ENCODE results near the gene NUP98.

Gene NUP98

DNA sequence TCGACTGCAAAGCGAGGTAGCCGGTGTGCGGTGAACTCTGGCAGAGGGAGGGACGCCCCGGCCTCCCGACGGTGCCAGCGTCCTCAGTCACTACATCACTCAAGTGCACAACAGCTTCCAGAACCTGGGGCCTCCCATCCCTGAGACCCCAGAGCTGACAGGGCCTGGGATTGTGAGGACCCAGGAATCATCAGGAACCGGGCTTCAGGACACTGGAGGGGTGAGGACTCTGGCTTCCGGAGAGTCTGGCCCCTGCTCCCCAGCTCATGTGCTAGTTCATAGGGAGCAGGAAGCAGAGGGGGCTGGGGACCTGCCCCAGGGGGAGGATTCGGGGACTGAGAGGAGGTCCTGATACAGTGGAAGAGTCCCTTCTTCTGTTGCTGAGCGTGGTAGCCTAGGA, 160.2 kb downstream of the NUP98 start:
- H3K9me3 ChIP-seq (ENCODE audit: insufficient read depth, low read depth, low read length), result no peaks in the 10 kb centered on the region
- no peak overlapping the region for H3K27ac ChIP-seq (ENCODE audit: low read depth, low read length)
- H3K27me3 ChIP-seq (ENCODE audit: insufficient read depth, low read length), result peaks cover 5% of the 10 kb centered on the region; the same call in 1 of the 2 replicates
- WGBS, result 90% methylated on average over 13 of the region's 13 CpGs
- H3K36me3 ChIP-seq (ENCODE audit: insufficient read depth, low read length), result no peaks in the 10 kb centered on the region
- no peak overlapping the region for H3K4me3 ChIP-seq (ENCODE audit: low read length)
- no peaks in the 10 kb centered on the region for H3K4me1 ChIP-seq (ENCODE audit: insufficient read depth, low read length)
- no peak overlapping the region for H3K9ac ChIP-seq (ENCODE audit: low read depth, low read length)

DNA sequence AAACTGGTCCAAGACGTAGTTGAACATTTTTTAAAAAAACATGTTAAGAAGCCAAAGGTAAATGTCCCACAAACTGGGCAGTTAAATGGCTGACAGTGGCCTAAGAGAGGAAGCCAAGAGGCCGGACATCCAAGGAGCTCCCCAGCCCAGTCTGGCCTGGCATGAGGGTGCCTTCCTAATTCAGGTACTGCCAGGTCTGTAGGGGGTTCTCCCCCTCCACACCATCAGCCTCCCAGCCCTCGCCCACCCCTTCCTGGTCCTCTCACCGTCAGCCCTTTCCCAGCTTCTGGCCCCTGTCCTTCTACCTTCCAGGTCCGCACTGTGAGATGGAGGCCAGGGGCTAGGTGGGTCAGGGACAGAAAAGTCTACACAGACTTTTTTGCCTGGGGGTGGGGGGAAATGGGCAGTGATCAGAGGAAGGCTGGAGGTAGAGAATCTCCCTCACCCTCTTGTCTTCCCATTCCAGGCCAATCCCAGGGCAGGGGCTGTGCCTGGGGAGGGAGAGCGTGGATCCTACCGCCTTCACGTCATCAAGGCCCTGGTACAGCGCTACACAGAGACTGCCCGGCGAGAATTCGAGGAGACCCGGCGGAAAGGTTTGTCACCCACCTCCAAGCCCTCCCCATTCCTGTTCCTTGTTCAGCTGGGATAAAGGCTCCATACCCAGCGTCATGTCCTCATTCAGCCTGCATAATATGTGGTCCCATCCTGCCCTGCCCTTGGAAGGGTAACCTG, 161.5 kb downstream of the NUP98 start:
- no peak overlapping the region for H3K27ac ChIP-seq (ENCODE audit: low read depth, low read length)
- H3K36me3 ChIP-seq (ENCODE audit: insufficient read depth, low read length), result no peaks in the 10 kb centered on the region
- H3K4me3 ChIP-seq (ENCODE audit: low read length), result no peak overlapping the region
- no peaks in the 10 kb centered on the region for H3K9me3 ChIP-seq (ENCODE audit: insufficient read depth, low read depth, low read length)
- H3K4me1 ChIP-seq (ENCODE audit: insufficient read depth, low read length), result no peaks in the 10 kb centered on the region
- 93% methylated on average over 15 of the region's 15 CpGs for WGBS
- no peaks in the 10 kb centered on the region for H3K27me3 ChIP-seq (ENCODE audit: insufficient read depth, low read length)
- no peak overlapping the region for H3K9ac ChIP-seq (ENCODE audit: low read depth, low read length)

DNA sequence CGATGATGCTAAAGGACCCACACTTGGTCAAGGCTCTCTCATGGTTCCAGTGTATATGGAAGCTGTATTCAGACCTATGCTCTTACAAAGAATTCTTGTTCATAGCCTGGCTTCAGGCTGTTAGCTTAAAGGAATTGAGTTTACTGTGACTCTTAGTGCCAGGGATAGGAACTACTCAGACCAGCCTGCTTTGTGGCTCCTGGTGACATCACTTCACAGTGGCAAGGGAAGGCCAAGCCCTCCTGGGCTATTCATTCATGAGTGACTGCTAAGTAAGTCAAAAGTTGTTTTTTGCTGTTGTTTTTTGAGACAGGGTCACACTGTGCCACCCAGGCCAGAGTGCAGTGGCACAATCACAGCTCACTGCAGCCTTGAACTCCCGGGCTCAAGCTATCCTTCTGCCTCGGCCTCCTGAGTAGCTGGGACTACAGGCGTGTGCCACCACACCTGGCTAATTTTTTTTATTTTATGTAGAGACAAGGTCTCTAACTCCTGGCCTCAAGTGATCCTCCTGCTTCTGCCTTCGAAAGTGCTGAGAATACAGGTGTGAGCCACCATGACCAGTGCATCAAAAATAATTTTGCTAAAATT, 165.2 kb downstream of the NUP98 start:
- H3K4me1 ChIP-seq (ENCODE audit: insufficient read depth, low read length), result no peaks in the 10 kb centered on the region
- H3K9me3 ChIP-seq (ENCODE audit: insufficient read depth, low read depth, low read length), result no peaks in the 10 kb centered on the region
- H3K4me3 ChIP-seq (ENCODE audit: low read length), result no peak overlapping the region
- H3K36me3 ChIP-seq (ENCODE audit: insufficient read depth, low read length), result no peaks in the 10 kb centered on the region
- WGBS, result 97% methylated on average over 5 of the region's 5 CpGs
- no peak overlapping the region for H3K27ac ChIP-seq (ENCODE audit: low read depth, low read length)
- no peak overlapping the region for H3K9ac ChIP-seq (ENCODE audit: low read depth, low read length)
- H3K27me3 ChIP-seq (ENCODE audit: insufficient read depth, low read length), result no peaks in the 10 kb centered on the region

DNA sequence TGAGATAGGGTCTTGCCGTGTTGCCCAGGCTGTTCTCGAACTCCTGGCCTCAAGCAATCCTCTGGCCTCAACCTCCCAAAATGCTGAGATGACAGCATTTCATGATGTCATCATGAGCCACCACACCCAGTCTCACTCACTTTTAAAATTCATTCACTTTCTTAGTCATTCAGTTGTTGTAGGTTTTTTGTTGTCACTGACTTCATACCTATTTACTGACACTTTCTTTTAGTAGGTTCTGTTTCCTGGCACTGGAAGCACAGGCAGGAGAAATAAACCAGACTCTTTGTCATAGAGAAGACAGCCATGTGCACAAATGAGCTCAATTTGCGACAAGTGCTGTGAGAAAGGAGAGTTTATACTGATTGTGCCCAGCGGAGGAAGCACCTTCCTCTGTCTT, 166.0 kb downstream of the NUP98 start:
- Histone ChIP-seq H3K27ac (ENCODE audit: low read depth, low read length) (no peak overlapping the region), H3K9ac (ENCODE audit: low read depth, low read length) (no peak overlapping the region), H3K4me1 (ENCODE audit: insufficient read depth, low read length) (no peaks in the 10 kb centered on the region), H3K36me3 (ENCODE audit: insufficient read depth, low read length) (no peaks in the 10 kb centered on the region), H3K9me3 (ENCODE audit: insufficient read depth, low read depth, low read length) (no peaks in the 10 kb centered on the region), H3K27me3 (ENCODE audit: insufficient read depth, low read length) (no peaks in the 10 kb centered on the region), H3K4me3 (ENCODE audit: low read length) (no peak overlapping the region)
- WGBS, result 92% methylated on average over 4 of the region's 4 CpGs

DNA sequence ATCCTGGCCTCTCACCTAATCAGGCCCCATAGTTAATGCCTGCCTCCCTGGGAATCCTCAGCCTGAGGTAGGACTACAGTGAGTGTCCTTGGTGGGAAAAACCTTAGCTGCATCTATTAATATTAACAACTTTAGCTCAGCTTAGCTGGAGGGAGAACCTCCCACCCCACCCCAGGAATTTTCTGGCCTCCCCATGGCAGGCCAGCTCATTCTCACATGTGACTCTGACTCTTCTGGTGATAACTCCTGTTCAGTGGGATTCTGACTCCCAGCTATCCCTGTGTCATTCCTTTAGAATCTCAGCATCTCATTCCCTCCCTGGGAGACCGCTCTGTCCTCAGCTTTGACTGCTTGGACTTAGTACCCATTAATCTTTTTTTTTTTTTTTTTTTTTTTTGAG, 170.1 kb downstream of the NUP98 start:
- Histone ChIP-seq H3K9ac (ENCODE audit: low read depth, low read length) (no peak overlapping the region), H3K27ac (ENCODE audit: low read depth, low read length) (no peak overlapping the region), H3K9me3 (ENCODE audit: insufficient read depth, low read depth, low read length) (no peaks in the 10 kb centered on the region), H3K4me3 (ENCODE audit: low read length) (no peak overlapping the region), H3K4me1 (ENCODE audit: insufficient read depth, low read length) (no peaks in the 10 kb centered on the region), H3K27me3 (ENCODE audit: insufficient read depth, low read length) (no peaks in the 10 kb centered on the region), H3K36me3 (ENCODE audit: insufficient read depth, low read length) (no peaks in the 10 kb centered on the region)
- 93% methylated on average over 1 of the region's 1 CpG for WGBS

DNA sequence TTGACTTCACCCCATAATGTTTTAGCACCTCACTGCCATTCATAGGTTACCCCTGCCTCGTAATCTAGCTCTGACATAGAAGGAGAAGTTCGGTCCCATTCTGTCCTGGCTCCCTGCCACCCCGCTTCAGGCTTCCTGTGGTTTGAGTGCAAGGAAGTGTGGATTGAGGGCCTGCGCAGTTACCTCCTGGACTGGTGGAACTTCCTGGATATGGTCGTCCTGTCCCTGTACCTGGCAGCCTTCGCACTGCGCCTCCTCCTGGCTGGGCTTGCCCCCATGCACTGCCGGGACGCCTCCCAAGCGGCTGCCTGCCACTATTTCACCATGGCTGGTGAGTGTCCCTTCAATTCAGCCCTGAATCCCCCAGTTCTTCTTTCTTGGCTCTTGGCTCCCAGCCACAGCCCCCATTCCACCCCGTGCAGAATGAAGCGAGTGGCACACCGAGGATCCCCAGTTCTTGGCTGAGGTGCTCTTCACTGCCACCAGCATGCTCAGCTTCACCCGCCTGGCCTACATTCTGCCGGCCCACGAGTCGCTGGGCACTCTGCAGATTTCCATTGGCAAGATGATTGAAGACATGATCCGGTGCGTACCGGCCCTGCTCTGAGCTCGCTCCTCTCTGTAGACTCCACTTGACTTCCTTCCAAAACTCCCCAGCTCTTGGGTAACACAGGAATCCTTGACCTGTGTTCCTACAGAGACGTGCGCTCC, 170.9 kb downstream of the NUP98 start:
- Histone ChIP-seq H3K4me1 (ENCODE audit: insufficient read depth, low read length) (no peaks in the 10 kb centered on the region), H3K27me3 (ENCODE audit: insufficient read depth, low read length) (no peaks in the 10 kb centered on the region), H3K27ac (ENCODE audit: low read depth, low read length) (no peak overlapping the region), H3K9ac (ENCODE audit: low read depth, low read length) (no peak overlapping the region), H3K36me3 (ENCODE audit: insufficient read depth, low read length) (no peaks in the 10 kb centered on the region), H3K9me3 (ENCODE audit: insufficient read depth, low read depth, low read length) (no peaks in the 10 kb centered on the region), H3K4me3 (ENCODE audit: low read length) (no peak overlapping the region)
- WGBS, result 87% methylated on average over 21 of the region's 23 CpGs
